Caco-2 (cell line): ENCODE measurements around the gene EPB41. TPM values are rescaled to one million over a fixed set of nuclear protein-coding genes. Genes with fewer than 3 reads are reported as not detected.

Experiments
- BruUV-seq: library from RNA; stranded (reverse); fragments of 400-500 nt; replicated peaks from 2 replicates; lab custom pipeline; 2021; lab: Mats Ljungman, UMichigan
- CTCF ChIA-PET: fragments of 300-600 bp; sonication (Branson Sonifier 250); formaldehyde crosslinking; loops from one replicate; lab custom pipeline; 2022; ENCODE audit warnings: antibody characterized with exemption; lab: Charles Lee
- POLR2A ChIA-PET: fragments of 300-600 bp; sonication (Branson Sonifier 250); formaldehyde crosslinking; loops from one replicate; lab custom pipeline; 2022; ENCODE audit warnings: antibody characterized with exemption; lab: Charles Lee
- DNase-seq, 2 experiments: peaks; one replicate each; pipeline versions ENCODE4 v3.0.0 to v3.0.0-alpha.2; 2020 to 2022
- H3K27me3 ChIP-seq: replicated peaks from 2 replicates; pipeline ENCODE4 v1.6.0; 2011; ENCODE audit warnings: low read length; ENCODE audit not compliant: control insufficient read depth, insufficient read depth
- H3K36me3 ChIP-seq: 2 replicates; pipeline ENCODE4 v1.5.1; 2011; ENCODE audit warnings: low read length; ENCODE audit not compliant: control insufficient read depth, insufficient read depth
- H3K4me1 ChIP-seq: fragments of 250-450 bp; sonication (Bioruptor Pico); 2 replicates; pipeline ENCODE4 v1.5.1; 2020; ENCODE audit warnings: mild to moderate bottlenecking
- H3K4me3 ChIP-seq: 2 replicates; pipeline ENCODE4 v1.5.1; 2011; ENCODE audit warnings: low read depth, mild to moderate bottlenecking, control low read depth, low read length
- H3K9me3 ChIP-seq: fragments of 250-450 bp; sonication (Bioruptor Pico); 2 replicates; pipeline ENCODE4 v1.5.1; 2020; ENCODE audit warnings: mild to moderate bottlenecking, moderate library complexity
- H3K27ac Mint-ChIP-seq: one replicate; pipeline ENCODE4 v1.8.0; 2022; ENCODE audit warnings: mixed read lengths; ENCODE audit not compliant: unreplicated experiment
- H3K27me3 Mint-ChIP-seq: one replicate; pipeline ENCODE4 v1.8.0; 2022; ENCODE audit warnings: mixed read lengths; ENCODE audit not compliant: insufficient read depth, unreplicated experiment
- H3K36me3 Mint-ChIP-seq: one replicate; pipeline ENCODE4 v1.8.0; 2022; ENCODE audit warnings: mild to moderate bottlenecking, mixed read lengths; ENCODE audit not compliant: insufficient read depth, unreplicated experiment
- H3K4me1 Mint-ChIP-seq: one replicate; pipeline ENCODE4 v1.8.0; 2022; ENCODE audit warnings: low read depth, mixed read lengths; ENCODE audit not compliant: unreplicated experiment
- H3K4me3 Mint-ChIP-seq: one replicate; pipeline ENCODE4 v1.8.0; 2022; ENCODE audit warnings: mild to moderate bottlenecking, moderate library complexity, mixed read lengths; ENCODE audit not compliant: unreplicated experiment
- H3K9me3 Mint-ChIP-seq: one replicate; pipeline ENCODE4 v1.8.0; 2022; ENCODE audit warnings: mixed read lengths; ENCODE audit not compliant: unreplicated experiment
- CTCF ChIP-seq, 2 experiments: fragments of 200-600 bp in 1 of 2; IDR thresholded peaks; 1 replicate in 1 of 2; 2 replicates in 1 of 2; pipeline versions ENCODE4 v1.5.1 to v1.8.0; 2011 to 2022; ENCODE audit warnings: antibody characterized with exemption in 1 of 2, control low read depth in 1 of 2, inconsistent platforms in 1 of 2, low read depth in 1 of 2, low read length in 1 of 2, mild to moderate bottlenecking in 1 of 2, moderate library complexity in 1 of 2; ENCODE audit not compliant: insufficient read depth in 1 of 2, severe bottlenecking in 1 of 2, unreplicated experiment in 1 of 2
- intact Hi-C: fragments of 100-400 bp; cut with micrococcal nuclease; formaldehyde crosslinking; loops from one replicate; pipeline ENCODE4 v1.10.0; 2022; ENCODE audit not compliant: unreplicated experiment
- total RNA-seq: library from RNA; stranded (reverse); gene quantifications from 2 replicates; pipeline ENCODE4 v1.2.3, GENCODE V29; 2022

EPB41 gene
- total RNA-seq, 1 experiment from 2014 or later, result 29.5 TPM

GRCh38 chr1:29156543-29157268 is 242.3 kb downstream of the EPB41 start:
- peaks cover 16% of the 10 kb centered on the region for H3K4me1 ChIP-seq
- POLR2A ChIA-PET, result interaction anchor here (0.7 to 1.2 kb wide), 2 partner anchors 9 to 30 kb away, joined by 3 read pairs; no protein-coding TSS in a partner anchor
- H3K36me3 ChIP-seq, result peaks cover 2% of the 10 kb centered on the region; the same call in 1 of the 2 replicates

GRCh38 chr1:29157269-29157601 is 242.9 kb downstream of the EPB41 start:
- Mint-ChIP-seq H3K4me3 (peak overlapping the region; percentile 52), H3K36me3 (peaks cover 80% of the 10 kb centered on the region), H3K4me1 (no peaks in the 10 kb centered on the region), H3K27me3 (no peaks in the 10 kb centered on the region), H3K9me3 (no peaks in the 10 kb centered on the region), H3K27ac (peak overlapping the region; percentile 82)
- CTCF ChIA-PET, result interaction anchor here (0.9 to 1.2 kb wide), 4 partner anchors 10 to 68 kb away, joined by 3 to 7 read pairs (median 3); partner anchors contain the start of gene SRSF4
- H3K36me3 ChIP-seq, result peaks cover 2% of the 10 kb centered on the region; the same call in 1 of the 2 replicates
- DNase-seq, result no peak
- no TSS peak for BruUV-seq
- H3K27me3 ChIP-seq, result no peaks in the 10 kb centered on the region
- peaks cover 4% of the 10 kb centered on the region; the same call in 1 of the 2 replicates for H3K9me3 ChIP-seq
- no peak for TF ChIP-seq CTCF (IDR thresholded peaks at IDR 0.05; ENCODE audit: insufficient read depth in 1 of 2, low read depth in 1 of 2, low read length in 1 of 2, severe bottlenecking in 1 of 2, unreplicated experiment in 1 of 2)
- H3K4me1 ChIP-seq, result peaks cover 16% of the 10 kb centered on the region
- POLR2A ChIA-PET, result interaction anchor here (0.7 to 1.2 kb wide), 2 partner anchors 9 to 30 kb away, joined by 3 read pairs; no protein-coding TSS in a partner anchor
- intact Hi-C loops, result no loop called here
- H3K4me3 ChIP-seq, result no peak overlapping the region

More at GRCh38 chr1:29156543-29157268, 242.3 kb downstream of the EPB41 start:
- H3K27me3 Mint-ChIP-seq, result no peaks in the 10 kb centered on the region
- H3K9me3 Mint-ChIP-seq, result no peaks in the 10 kb centered on the region
- peaks cover 4% of the 10 kb centered on the region; the same call in 1 of the 2 replicates for H3K9me3 ChIP-seq
- no peak overlapping the region for H3K4me3 ChIP-seq
- intact Hi-C loops, result no loop called here
- peaks cover 82% of the 10 kb centered on the region for H3K36me3 Mint-ChIP-seq
- BruUV-seq, result no TSS peak
- no peaks in the 10 kb centered on the region for H3K4me1 Mint-ChIP-seq
- H3K27me3 ChIP-seq, result no peaks in the 10 kb centered on the region
- peak; percentile 71 to 76 for DNase-seq
- no peak for TF ChIP-seq CTCF (IDR thresholded peaks at IDR 0.05; ENCODE audit: insufficient read depth in 1 of 2, low read depth in 1 of 2, low read length in 1 of 2, severe bottlenecking in 1 of 2, unreplicated experiment in 1 of 2)
- H3K27ac Mint-ChIP-seq, result peak overlapping the region; percentile 82
- peak overlapping the region; percentile 52 for H3K4me3 Mint-ChIP-seq
- CTCF ChIA-PET, result interaction anchor here (0.9 to 1.2 kb wide), 4 partner anchors 10 to 67 kb away, joined by 3 to 7 read pairs (median 3); partner anchors contain the start of gene SRSF4

- ChIA-PET POLR2A (no interaction called here), CTCF (no interaction called here)
- Mint-ChIP-seq H3K4me1 (no peaks in the 10 kb centered on the region), H3K27me3 (no peaks in the 10 kb centered on the region), H3K9me3 (no peaks in the 10 kb centered on the region), H3K36me3 (peaks cover 67% of the 10 kb centered on the region), H3K27ac (no peak overlapping the region), H3K4me3 (no peak overlapping the region)
- peaks cover 2% of the 10 kb centered on the region; the same call in 1 of the 2 replicates for H3K36me3 ChIP-seq
- DNase-seq, result no peak
- peaks cover 4% of the 10 kb centered on the region; the same call in 1 of the 2 replicates for H3K9me3 ChIP-seq
- no peaks in the 10 kb centered on the region for H3K27me3 ChIP-seq
- intact Hi-C loops, result no loop called here
- no peak for TF ChIP-seq CTCF (IDR thresholded peaks at IDR 0.05; ENCODE audit: insufficient read depth in 1 of 2, low read depth in 1 of 2, low read length in 1 of 2, severe bottlenecking in 1 of 2, unreplicated experiment in 1 of 2)
- no peak overlapping the region for H3K4me3 ChIP-seq
- H3K4me1 ChIP-seq, result peaks cover 16% of the 10 kb centered on the region
- BruUV-seq, result no TSS peak
Observed at GRCh38 chr1:29159773-29160172, 245.4 kb downstream of the EPB41 start.
